Muscle of arm (tissue), 12 donors: ENCODE results near the gene ASXL3. TPM values are rescaled to one million over a fixed set of nuclear protein-coding genes. Genes with fewer than 3 reads are reported as not detected.

Experiments
- DNase-seq: peaks from one replicate; pipeline ENCODE4 v3.0.0-alpha.2; 2013
- polyA plus RNA-seq, 12 donors: library from polyadenylated mRNA; unstranded; fragments of 120-200 nt; gene quantifications; one replicate each; pipeline ENCODE4 v1.2.1, GENCODE V29; 2013; ENCODE audit not compliant: insufficient read length in 12 of 12

ASXL3 gene
- polyA plus RNA-seq, 12 donors: 3.6 to 8.5 (median 5.1) TPM; not detected in 1

DNA sequence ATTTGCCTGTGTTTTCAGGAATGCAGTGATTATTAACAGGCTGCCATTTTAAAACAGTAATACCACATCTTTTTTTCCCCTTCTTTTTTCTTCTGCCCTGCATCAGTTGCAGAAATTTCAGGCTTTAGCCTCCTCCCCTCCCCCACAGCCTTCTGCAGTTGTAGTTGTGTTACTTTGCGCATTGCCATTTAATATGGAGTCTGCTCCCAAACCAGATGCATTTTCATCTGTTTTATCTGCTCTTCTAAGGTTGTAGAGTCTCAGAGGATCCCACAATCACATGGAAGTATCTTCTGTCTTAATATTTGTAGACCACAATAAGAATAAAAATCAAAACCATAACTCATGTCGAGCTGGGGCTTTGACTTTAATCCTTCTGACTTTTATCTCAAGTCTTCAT is 3.8 kb downstream of the ASXL3 start:
- no peak for DNase-seq

- no peak for DNase-seq
Observed at GRCh38 chr18:33583901-33584300, 5.9 kb downstream of the ASXL3 start.

- DNase-seq: no peak
Observed at GRCh38 chr18:33584548-33585430, 6.8 kb downstream of the ASXL3 start.

DNA sequence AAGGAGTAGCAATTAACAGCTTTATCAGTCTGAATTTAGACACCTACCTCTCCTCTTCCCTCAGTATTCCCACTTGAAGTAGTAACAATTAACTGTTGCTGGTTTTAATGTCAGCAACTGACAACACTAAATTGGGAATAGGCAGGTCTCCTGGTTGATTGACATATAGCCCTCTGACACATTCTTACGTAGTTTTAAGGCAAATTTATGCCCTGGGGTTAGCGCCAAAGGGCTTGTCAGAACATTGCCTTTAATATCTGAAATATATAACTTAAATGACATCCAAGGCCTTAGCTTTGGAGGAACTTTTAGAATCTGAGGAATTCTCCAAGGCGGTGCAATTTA is 7.4 kb downstream of the ASXL3 start:
- no peak for DNase-seq

DNA sequence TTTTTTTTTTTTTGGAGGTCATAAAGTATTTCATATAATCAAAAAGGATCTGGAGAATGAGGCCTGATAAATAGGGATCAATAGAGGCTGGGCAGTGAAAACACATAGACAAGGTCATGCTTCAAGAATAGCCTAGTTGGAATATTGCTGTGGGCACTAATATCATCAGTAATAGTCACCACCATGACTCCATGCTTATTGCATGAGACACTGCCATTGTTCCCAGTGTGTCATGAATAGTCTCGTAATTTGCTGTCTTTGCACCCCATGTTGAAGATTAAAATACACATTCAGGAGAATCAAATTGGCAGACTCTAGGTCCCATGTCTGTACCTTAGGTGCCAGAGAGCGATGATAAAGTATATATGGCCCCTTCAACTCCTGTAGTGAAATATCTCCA is 10.3 kb downstream of the ASXL3 start:
- DNase-seq: no peak

- no peak for DNase-seq
Observed at GRCh38 chr18:33593261-33593660, 15.2 kb downstream of the ASXL3 start.

- no peak for DNase-seq
Observed at GRCh38 chr18:33594799-33595198, 16.8 kb downstream of the ASXL3 start.

GRCh38 chr18:33596178-33596854 is 18.3 kb downstream of the ASXL3 start:
- no peak for DNase-seq

DNA sequence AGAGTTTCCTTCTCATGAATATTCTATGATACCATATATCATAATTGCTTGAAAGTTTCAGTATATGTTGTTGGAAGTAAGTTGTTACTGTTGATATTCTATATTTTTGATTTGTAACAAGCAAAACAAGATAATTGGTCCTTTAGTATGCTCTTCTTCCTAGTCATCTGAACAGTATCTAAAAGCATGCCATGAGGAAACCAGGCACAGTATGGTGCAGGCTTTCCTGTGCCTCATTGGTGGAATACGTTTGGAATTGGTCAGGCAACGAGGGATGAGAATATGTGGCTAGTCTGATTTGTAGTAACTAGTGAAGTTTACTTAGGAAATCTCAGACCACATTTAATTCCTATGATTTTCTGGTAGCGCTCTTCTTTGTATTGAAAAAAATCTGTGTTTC is 22.8 kb downstream of the ASXL3 start:
- DNase-seq: no peak

GRCh38 chr18:33603454-33603853 is 25.4 kb downstream of the ASXL3 start:
- DNase-seq: no peak

DNA sequence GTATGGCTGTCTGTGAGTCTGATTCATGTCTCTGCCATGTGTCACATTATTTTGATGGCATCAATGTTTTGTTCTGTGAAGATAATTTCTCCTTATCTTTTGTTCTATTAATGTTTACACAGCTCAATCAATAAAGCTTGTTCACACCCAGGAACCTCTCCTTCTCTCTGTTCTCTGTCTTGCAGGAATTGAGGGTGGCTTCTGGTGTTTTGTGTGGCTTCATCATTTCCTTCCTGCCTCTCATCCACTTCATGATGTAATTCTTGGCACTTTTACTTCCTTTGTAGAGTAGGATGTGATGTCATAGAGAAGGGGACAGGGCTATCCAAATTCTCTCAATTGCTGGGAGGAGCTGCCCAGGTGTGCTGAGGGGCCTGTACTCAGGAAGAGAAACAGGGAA is 27.2 kb downstream of the ASXL3 start:
- DNase-seq: no peak

GRCh38 chr18:33606621-33607020 is 28.6 kb downstream of the ASXL3 start:
- DNase-seq: no peak

GRCh38 chr18:33611525-33612135 is 33.6 kb downstream of the ASXL3 start:
- DNase-seq: no peak

GRCh38 chr18:33612632-33613031 is 34.6 kb downstream of the ASXL3 start:
- DNase-seq: no peak

DNA sequence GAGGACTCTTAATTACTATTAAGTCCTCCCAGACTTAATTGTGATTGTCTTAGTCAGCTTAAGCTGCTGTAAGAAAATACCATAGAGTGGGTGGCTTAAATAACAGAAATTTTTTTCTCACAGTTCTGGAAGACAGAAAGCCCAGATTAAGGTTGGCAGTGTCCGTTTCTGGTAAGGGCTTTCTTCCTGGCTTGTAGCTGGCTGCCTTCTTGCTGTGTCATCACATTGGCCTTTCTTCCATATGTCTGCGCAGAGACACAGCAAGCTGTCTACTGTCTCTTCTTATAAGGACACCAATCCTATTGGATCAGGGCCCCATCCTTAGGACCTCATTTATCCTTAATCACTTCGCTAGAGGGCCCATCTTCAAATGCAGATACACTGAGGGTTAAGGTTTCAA is 38.5 kb downstream of the ASXL3 start:
- no peak for DNase-seq

GRCh38 chr18:33627114-33627513 is 49.1 kb downstream of the ASXL3 start:
- no peak for DNase-seq

- no peak for DNase-seq
Observed at GRCh38 chr18:33630476-33630875, 52.5 kb downstream of the ASXL3 start.

GRCh38 chr18:33641141-33641540 is 63.1 kb downstream of the ASXL3 start:
- no peak for DNase-seq

- no peak for DNase-seq
Observed at GRCh38 chr18:33644494-33644893, 66.5 kb downstream of the ASXL3 start.

- no peak for DNase-seq
Observed at GRCh38 chr18:33647365-33647764, 69.3 kb downstream of the ASXL3 start.

GRCh38 chr18:33652635-33653034 is 74.6 kb downstream of the ASXL3 start:
- no peak for DNase-seq

DNA sequence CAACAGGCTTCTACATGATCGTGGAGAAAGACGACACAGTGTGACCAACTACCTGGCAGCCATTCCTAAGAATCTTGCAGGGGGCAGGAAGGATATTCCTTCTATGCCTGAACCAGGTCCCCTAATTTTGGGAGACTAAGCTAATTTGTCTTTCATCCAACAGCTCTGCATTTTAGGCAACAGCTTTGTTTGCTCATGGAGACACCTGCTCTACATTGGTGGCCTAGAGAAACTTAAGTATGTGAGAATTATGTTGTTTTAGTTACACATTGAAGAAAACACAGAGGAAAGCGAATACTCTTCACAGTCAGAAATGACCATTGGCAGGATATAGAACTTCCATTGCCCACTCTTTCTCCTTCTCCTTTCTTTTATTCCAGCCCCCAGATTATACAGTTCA is 75.2 kb downstream of the ASXL3 start:
- no peak for DNase-seq

- DNase-seq: no peak
Observed at GRCh38 chr18:33656889-33657448, 79.0 kb downstream of the ASXL3 start.
